ENCODE results near the gene NRXN2. TPM values are rescaled to one million over a fixed set of nuclear protein-coding genes. Genes with fewer than 3 reads are reported as not detected.

Gene NRXN2
- polyA plus RNA-seq, 1 experiment = 0.20 TPM

GRCh38 chr11:64614917-64615316 is 108.1 kb downstream of the NRXN2 start:
- POLR2A ChIA-PET = no interaction called here

GRCh38 chr11:64613648-64614047 is 109.3 kb downstream of the NRXN2 start:
- Histone ChIP-seq H3K27me3 (ENCODE audit: control insufficient read depth, insufficient read depth, low read length) (peaks cover 11% of the 10 kb centered on the region), H3K36me3 (ENCODE audit: control insufficient read depth, insufficient read depth, low read length) (no peaks in the 10 kb centered on the region), H3K4me3 (ENCODE audit: low read depth, low read length) (no peak overlapping the region)
- POLR2A ChIA-PET = no interaction called here
- DNase-seq (ENCODE audit: low read depth) = no peak
- TF ChIP-seq, protein P1, sequence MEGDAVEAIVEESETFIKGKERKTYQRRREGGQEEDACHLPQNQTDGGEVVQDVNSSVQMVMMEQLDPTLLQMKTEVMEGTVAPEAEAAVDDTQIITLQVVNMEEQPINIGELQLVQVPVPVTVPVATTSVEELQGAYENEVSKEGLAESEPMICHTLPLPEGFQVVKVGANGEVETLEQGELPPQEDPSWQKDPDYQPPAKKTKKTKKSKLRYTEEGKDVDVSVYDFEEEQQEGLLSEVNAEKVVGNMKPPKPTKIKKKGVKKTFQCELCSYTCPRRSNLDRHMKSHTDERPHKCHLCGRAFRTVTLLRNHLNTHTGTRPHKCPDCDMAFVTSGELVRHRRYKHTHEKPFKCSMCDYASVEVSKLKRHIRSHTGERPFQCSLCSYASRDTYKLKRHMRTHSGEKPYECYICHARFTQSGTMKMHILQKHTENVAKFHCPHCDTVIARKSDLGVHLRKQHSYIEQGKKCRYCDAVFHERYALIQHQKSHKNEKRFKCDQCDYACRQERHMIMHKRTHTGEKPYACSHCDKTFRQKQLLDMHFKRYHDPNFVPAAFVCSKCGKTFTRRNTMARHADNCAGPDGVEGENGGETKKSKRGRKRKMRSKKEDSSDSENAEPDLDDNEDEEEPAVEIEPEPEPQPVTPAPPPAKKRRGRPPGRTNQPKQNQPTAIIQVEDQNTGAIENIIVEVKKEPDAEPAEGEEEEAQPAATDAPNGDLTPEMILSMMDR (IDR thresholded peaks at IDR 0.05; ENCODE audit: insufficient read depth, low read depth, low read length) = no peak
- CTCF ChIA-PET = no interaction called here

More at GRCh38 chr11:64614917-64615316, 108.1 kb downstream of the NRXN2 start:
- Histone ChIP-seq H3K4me3 (ENCODE audit: low read depth, low read length) (no peak overlapping the region), H3K36me3 (ENCODE audit: control insufficient read depth, insufficient read depth, low read length) (no peaks in the 10 kb centered on the region), H3K27me3 (ENCODE audit: control insufficient read depth, insufficient read depth, low read length) (peaks cover 5% of the 10 kb centered on the region; the same call in 1 of the 2 replicates)
- no peak for DNase-seq (ENCODE audit: low read depth)
- TF ChIP-seq, protein P1 (IDR thresholded peaks at IDR 0.05; ENCODE audit: insufficient read depth, low read depth, low read length) = no peak
- CTCF ChIA-PET = no interaction called here

DNA sequence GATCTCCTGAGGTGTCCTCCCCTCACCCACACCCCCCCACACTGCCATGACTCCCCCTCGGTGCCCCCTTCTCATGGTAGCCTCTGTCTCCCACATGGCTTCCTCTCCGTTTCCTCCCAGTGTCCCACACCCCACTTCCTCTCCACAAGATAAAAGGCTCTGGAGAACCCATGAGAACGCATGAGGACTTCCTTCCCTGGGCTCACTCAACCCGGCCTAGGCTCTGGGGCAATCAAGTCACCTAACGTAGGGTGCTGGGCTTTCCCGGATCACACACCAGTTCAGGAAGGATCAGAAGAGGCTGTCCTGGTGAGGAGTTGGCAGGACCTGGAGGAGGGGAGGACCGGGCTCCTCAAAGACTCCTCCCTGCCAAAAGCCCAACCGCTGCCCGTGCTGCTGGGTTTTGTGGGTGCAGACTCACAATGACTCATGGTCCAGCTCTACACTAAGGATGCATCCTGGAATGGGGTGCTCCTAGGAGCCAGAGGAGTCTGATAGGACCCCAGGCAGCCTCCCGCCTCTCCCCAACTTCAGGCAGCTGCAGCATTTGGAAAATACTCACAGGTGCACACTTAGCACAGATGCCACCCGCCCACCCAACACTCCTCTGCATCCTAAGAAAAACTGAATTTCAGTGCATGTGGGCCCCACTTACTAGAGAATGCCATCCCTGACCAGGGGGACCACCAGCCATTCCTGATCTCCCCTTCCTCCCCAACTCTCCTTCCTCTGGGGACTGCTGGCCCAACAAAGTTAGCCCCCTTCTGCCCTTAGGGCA is 110.9 kb downstream of the NRXN2 start:
- POLR2A ChIA-PET = no interaction called here
- CTCF ChIA-PET = no interaction called here
- Histone ChIP-seq H3K36me3 (ENCODE audit: control insufficient read depth, insufficient read depth, low read length) (no peaks in the 10 kb centered on the region), H3K27me3 (ENCODE audit: control insufficient read depth, insufficient read depth, low read length) (peaks cover 11% of the 10 kb centered on the region), H3K4me3 (ENCODE audit: low read depth, low read length) (no peak overlapping the region)
- DNase-seq (ENCODE audit: low read depth) = no peak
- TF ChIP-seq, protein P1 (IDR thresholded peaks at IDR 0.05; ENCODE audit: insufficient read depth, low read depth, low read length) = no peak

DNA sequence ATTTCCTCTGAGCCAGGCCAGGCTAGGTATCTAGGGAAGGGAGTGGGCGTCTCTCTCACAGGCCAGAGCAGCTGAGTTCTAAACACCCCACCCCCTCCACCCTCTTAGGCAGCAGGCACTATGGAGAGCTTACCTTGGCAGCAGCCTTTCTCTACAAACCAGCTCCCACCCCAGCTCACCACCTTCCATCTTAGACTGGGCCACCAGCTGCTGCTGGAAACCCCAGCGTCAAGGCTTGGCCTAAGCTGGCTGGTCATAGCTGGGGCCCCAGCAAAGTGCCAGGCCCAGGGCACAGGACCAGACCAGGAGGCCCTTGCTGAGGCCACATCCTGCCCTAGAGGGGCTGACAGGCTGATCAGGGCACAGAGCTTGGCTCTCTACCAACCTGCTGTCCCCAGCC is 111.8 kb downstream of the NRXN2 start:
- TF ChIP-seq, protein P1 (IDR thresholded peaks at IDR 0.05; ENCODE audit: insufficient read depth, low read depth, low read length) = no peak
- Histone ChIP-seq H3K27me3 (ENCODE audit: control insufficient read depth, insufficient read depth, low read length) (peaks cover 11% of the 10 kb centered on the region), H3K4me3 (ENCODE audit: low read depth, low read length) (no peak overlapping the region), H3K36me3 (ENCODE audit: control insufficient read depth, insufficient read depth, low read length) (no peaks in the 10 kb centered on the region)
- ChIA-PET POLR2A (no interaction called here), CTCF (no interaction called here)
- no peak for DNase-seq (ENCODE audit: low read depth)

GRCh38 chr11:64610596-64610995 is 112.4 kb downstream of the NRXN2 start:
- peaks cover 12% of the 10 kb centered on the region for H3K27me3 ChIP-seq (ENCODE audit: control insufficient read depth, insufficient read depth, low read length)
- CTCF ChIA-PET = no interaction called here
- TF ChIP-seq, protein P1 (IDR thresholded peaks at IDR 0.05; ENCODE audit: insufficient read depth, low read depth, low read length) = no peak
- no peak for DNase-seq (ENCODE audit: low read depth)
- no peaks in the 10 kb centered on the region for H3K36me3 ChIP-seq (ENCODE audit: control insufficient read depth, insufficient read depth, low read length)
- POLR2A ChIA-PET = no interaction called here
- no peak overlapping the region for H3K4me3 ChIP-seq (ENCODE audit: low read depth, low read length)
